HepG2 (cell line): ENCODE results near the gene YIPF3. TPM values are rescaled to one million over a fixed set of nuclear protein-coding genes. Genes with fewer than 3 reads are reported as not detected.

Experiments
- ELF1 ChIP-seq: sonication (generic); formaldehyde crosslinking; IDR thresholded peaks from 2 replicates; pipeline ENCODE4 v1.4.0; 2020; ENCODE audit warnings: missing genetic modification reagents
- HNRNPL ChIP-seq: fragments of 200-400 bp; formaldehyde crosslinking; IDR thresholded peaks from 2 replicates; pipeline ENCODE4 v1.6.1; 2017; ENCODE audit warnings: mild to moderate bottlenecking, low read depth, low read length
- ISL2 ChIP-seq: sonication (generic); formaldehyde crosslinking; IDR thresholded peaks from 2 replicates; pipeline ENCODE4 v1.5.0; 2020; ENCODE audit warnings: missing genetic modification reagents
- KDM1A ChIP-seq: IDR thresholded peaks from 2 replicates; pipeline ENCODE4 v1.6.1; 2016; ENCODE audit warnings: missing compliant biosample characterization
- MEF2D ChIP-seq: sonication (generic); formaldehyde crosslinking; IDR thresholded peaks from 2 replicates; pipeline ENCODE4 v1.5.1; 2020; ENCODE audit warnings: mild to moderate bottlenecking, missing genetic modification reagents
- ZNF12 ChIP-seq: sonication (generic); formaldehyde crosslinking; IDR thresholded peaks from 2 replicates; pipeline ENCODE4 v1.5.0; 2020; ENCODE audit warnings: missing genetic modification reagents
- ZNF235 ChIP-seq: sonication (generic); formaldehyde crosslinking; IDR thresholded peaks from 2 replicates; pipeline ENCODE4 v1.8.1; 2023; ENCODE audit warnings: mild to moderate bottlenecking, missing genetic modification reagents, borderline replicate concordance
- ZNF891 ChIP-seq: sonication (generic); formaldehyde crosslinking; IDR thresholded peaks from 2 replicates; pipeline ENCODE4 v1.5.0; 2020; ENCODE audit warnings: mild to moderate bottlenecking, missing genetic modification reagents
- ZZZ3 ChIP-seq: sonication (generic); formaldehyde crosslinking; IDR thresholded peaks from 2 replicates; pipeline ENCODE4 v1.4.0; 2020; ENCODE audit warnings: missing genetic modification reagents, mild to moderate bottlenecking, borderline replicate concordance
- polyA plus RNA-seq, 8 experiments: library from polyadenylated mRNA; depleted of rRNA in 3 of 8; stranded (reverse) in 7 of 8; unstranded in 1 of 8; fragments of >200 nt; fragmentation: Illumina TruSeq in 4 of 8; extraction: Trizol in 4 of 8; gene quantifications; 2 replicates each; pipeline versions ENCODE4 v1.2.1 to v1.2.3, GENCODE V29; 2011 to 2016; ENCODE audit warnings: low read depth in 4 of 8, missing spikeins in 1 of 8, mixed read lengths in 1 of 8; ENCODE audit not compliant: insufficient read depth in 1 of 8
- total RNA-seq, 5 experiments: library from RNA; depleted of rRNA; stranded (reverse); fragments of >200 nt; fragmentation: Illumina TruSeq; extraction: Trizol; gene quantifications; 2 replicates each; pipeline ENCODE4 v1.2.3, GENCODE V29; 2016; ENCODE audit warnings: low read depth in 1 of 5
- TF ChIP-seq, protein P1 (sequence below): sonication (generic); formaldehyde crosslinking; IDR thresholded peaks from 2 replicates; pipeline ENCODE4 v1.4.0; 2020; ENCODE audit warnings: mild to moderate bottlenecking, missing genetic modification reagents
- TF ChIP-seq, protein P2 (sequence below): sonication (generic); formaldehyde crosslinking; IDR thresholded peaks from 2 replicates; pipeline ENCODE4 v1.4.0; 2020; ENCODE audit warnings: missing genetic modification reagents
- TF ChIP-seq, protein P3 (sequence below): sonication (generic); formaldehyde crosslinking; IDR thresholded peaks from 2 replicates; pipeline ENCODE4 v1.4.0; 2020; ENCODE audit warnings: missing genetic modification reagents
- TF ChIP-seq, protein P4 (sequence below): sonication (generic); formaldehyde crosslinking; IDR thresholded peaks from 2 replicates; pipeline ENCODE4 v1.4.0; 2020; ENCODE audit warnings: missing genetic modification reagents, borderline replicate concordance

Gene YIPF3
- total and polyA plus RNA-seq, 2 of the 13 experiments (the other 11 are each of a cell fraction or from before 2014, with no cell fraction given) = 107 to 206 TPM

DNA sequence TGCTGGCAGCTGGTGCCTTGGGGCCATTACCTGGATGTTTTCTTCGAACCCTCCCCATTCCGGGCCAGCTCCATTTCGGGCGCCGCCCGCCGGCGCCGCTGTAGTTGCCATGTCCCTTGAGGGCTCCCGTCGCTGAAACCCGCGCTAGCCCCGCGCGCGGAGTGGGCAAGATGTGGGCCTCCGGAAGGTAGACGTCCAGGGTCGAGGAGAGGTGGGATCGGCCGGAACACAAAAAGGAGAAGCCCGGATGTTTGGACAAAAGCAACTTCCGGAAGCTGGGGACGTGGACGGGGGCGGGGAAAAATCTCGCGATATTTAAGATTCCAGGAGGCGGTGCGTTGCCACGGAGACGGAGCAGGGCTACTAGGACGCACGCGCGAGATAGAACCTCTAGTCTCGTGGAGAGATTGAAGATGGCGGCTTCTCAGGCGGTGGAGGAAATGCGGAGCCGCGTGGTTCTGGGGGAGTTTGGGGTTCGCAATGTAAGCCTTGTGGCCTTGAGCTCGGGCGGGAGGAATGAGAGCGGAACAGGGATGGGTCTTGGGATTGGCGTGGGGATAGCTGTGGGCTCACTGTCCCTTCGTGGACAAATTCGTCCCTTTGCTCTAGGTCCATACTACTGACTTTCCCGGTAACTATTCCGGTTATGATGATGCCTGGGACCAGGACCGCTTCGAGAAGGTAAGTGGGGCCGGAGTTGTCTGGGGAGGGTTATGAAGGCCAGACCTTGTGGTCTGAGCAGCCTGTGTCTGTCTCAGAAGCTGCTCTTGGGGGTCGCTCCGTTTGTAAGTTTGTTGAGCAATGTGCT is at the start of gene YIPF3, which contains the start of gene POLR1C (continued):
- TF ChIP-seq ZNF891 (CRISPR knock-in tag) (peak; percentile 92), KDM1A (CRISPR knock-in tag) (no peak), ZNF235 (CRISPR knock-in tag) (peak; percentile 72; the same call in 1 of the 2 replicates), MEF2D (CRISPR knock-in tag) (no peak; the same call in 1 of the 2 replicates), HNRNPL (peak; percentile 63; the same call in 1 of the 2 replicates), ZZZ3 (CRISPR knock-in tag) (peak; percentile 78), ELF1 (peak; percentile 91), ZNF12 (CRISPR knock-in tag) (no peak), ISL2 (peak; percentile 56)
- TF ChIP-seq, protein P1, sequence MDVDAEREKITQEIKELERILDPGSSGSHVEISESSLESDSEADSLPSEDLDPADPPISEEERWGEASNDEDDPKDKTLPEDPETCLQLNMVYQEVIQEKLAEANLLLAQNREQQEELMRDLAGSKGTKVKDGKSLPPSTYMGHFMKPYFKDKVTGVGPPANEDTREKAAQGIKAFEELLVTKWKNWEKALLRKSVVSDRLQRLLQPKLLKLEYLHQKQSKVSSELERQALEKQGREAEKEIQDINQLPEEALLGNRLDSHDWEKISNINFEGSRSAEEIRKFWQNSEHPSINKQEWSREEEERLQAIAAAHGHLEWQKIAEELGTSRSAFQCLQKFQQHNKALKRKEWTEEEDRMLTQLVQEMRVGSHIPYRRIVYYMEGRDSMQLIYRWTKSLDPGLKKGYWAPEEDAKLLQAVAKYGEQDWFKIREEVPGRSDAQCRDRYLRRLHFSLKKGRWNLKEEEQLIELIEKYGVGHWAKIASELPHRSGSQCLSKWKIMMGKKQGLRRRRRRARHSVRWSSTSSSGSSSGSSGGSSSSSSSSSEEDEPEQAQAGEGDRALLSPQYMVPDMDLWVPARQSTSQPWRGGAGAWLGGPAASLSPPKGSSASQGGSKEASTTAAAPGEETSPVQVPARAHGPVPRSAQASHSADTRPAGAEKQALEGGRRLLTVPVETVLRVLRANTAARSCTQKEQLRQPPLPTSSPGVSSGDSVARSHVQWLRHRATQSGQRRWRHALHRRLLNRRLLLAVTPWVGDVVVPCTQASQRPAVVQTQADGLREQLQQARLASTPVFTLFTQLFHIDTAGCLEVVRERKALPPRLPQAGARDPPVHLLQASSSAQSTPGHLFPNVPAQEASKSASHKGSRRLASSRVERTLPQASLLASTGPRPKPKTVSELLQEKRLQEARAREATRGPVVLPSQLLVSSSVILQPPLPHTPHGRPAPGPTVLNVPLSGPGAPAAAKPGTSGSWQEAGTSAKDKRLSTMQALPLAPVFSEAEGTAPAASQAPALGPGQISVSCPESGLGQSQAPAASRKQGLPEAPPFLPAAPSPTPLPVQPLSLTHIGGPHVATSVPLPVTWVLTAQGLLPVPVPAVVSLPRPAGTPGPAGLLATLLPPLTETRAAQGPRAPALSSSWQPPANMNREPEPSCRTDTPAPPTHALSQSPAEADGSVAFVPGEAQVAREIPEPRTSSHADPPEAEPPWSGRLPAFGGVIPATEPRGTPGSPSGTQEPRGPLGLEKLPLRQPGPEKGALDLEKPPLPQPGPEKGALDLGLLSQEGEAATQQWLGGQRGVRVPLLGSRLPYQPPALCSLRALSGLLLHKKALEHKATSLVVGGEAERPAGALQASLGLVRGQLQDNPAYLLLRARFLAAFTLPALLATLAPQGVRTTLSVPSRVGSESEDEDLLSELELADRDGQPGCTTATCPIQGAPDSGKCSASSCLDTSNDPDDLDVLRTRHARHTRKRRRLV (CRISPR knock-in tag) = no peak; the same call in 1 of the 2 replicates
- TF ChIP-seq, protein P2, sequence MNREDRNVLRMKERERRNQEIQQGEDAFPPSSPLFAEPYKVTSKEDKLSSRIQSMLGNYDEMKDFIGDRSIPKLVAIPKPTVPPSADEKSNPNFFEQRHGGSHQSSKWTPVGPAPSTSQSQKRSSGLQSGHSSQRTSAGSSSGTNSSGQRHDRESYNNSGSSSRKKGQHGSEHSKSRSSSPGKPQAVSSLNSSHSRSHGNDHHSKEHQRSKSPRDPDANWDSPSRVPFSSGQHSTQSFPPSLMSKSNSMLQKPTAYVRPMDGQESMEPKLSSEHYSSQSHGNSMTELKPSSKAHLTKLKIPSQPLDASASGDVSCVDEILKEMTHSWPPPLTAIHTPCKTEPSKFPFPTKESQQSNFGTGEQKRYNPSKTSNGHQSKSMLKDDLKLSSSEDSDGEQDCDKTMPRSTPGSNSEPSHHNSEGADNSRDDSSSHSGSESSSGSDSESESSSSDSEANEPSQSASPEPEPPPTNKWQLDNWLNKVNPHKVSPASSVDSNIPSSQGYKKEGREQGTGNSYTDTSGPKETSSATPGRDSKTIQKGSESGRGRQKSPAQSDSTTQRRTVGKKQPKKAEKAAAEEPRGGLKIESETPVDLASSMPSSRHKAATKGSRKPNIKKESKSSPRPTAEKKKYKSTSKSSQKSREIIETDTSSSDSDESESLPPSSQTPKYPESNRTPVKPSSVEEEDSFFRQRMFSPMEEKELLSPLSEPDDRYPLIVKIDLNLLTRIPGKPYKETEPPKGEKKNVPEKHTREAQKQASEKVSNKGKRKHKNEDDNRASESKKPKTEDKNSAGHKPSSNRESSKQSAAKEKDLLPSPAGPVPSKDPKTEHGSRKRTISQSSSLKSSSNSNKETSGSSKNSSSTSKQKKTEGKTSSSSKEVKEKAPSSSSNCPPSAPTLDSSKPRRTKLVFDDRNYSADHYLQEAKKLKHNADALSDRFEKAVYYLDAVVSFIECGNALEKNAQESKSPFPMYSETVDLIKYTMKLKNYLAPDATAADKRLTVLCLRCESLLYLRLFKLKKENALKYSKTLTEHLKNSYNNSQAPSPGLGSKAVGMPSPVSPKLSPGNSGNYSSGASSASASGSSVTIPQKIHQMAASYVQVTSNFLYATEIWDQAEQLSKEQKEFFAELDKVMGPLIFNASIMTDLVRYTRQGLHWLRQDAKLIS (CRISPR knock-in tag) = 0 out of 2 replicates have a peak, but pooled peaks have one; percentile 7
- TF ChIP-seq, protein P3, sequence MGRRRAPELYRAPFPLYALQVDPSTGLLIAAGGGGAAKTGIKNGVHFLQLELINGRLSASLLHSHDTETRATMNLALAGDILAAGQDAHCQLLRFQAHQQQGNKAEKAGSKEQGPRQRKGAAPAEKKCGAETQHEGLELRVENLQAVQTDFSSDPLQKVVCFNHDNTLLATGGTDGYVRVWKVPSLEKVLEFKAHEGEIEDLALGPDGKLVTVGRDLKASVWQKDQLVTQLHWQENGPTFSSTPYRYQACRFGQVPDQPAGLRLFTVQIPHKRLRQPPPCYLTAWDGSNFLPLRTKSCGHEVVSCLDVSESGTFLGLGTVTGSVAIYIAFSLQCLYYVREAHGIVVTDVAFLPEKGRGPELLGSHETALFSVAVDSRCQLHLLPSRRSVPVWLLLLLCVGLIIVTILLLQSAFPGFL (CRISPR knock-in tag) = 0 out of 2 replicates have a peak, but pooled peaks have one; percentile 37
- TF ChIP-seq, protein P4, sequence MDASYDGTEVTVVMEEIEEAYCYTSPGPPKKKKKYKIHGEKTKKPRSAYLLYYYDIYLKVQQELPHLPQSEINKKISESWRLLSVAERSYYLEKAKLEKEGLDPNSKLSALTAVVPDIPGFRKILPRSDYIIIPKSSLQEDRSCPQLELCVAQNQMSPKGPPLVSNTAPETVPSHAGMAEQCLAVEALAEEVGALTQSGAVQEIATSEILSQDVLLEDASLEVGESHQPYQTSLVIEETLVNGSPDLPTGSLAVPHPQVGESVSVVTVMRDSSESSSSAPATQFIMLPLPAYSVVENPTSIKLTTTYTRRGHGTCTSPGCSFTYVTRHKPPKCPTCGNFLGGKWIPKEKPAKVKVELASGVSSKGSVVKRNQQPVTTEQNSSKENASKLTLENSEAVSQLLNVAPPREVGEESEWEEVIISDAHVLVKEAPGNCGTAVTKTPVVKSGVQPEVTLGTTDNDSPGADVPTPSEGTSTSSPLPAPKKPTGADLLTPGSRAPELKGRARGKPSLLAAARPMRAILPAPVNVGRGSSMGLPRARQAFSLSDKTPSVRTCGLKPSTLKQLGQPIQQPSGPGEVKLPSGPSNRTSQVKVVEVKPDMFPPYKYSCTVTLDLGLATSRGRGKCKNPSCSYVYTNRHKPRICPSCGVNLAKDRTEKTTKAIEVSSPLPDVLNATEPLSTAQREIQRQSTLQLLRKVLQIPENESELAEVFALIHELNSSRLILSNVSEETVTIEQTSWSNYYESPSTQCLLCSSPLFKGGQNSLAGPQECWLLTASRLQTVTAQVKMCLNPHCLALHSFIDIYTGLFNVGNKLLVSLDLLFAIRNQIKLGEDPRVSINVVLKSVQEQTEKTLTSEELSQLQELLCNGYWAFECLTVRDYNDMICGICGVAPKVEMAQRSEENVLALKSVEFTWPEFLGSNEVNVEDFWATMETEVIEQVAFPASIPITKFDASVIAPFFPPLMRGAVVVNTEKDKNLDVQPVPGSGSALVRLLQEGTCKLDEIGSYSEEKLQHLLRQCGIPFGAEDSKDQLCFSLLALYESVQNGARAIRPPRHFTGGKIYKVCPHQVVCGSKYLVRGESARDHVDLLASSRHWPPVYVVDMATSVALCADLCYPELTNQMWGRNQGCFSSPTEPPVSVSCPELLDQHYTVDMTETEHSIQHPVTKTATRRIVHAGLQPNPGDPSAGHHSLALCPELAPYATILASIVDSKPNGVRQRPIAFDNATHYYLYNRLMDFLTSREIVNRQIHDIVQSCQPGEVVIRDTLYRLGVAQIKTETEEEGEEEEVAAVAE (CRISPR knock-in tag) = 0 out of 2 replicates have a peak, but pooled peaks have one; percentile 31
